Parathyroid adenoma (tissue), 2 donors: ENCODE data around the gene STX3.
A peak's percentile ranks its signal among the peaks of the same experiment; 100 is the strongest.

Experiments used
- H2AFZ ChIP-seq: fragments of 300-600 bp; sonication (generic); one replicate; pipeline ENCODE4 v1.7.0; 2017; ENCODE audit warnings: antibody characterized with exemption, mild to moderate bottlenecking
- H3K27ac ChIP-seq: fragments of 300-600 bp; sonication (generic); one replicate; pipeline ENCODE4 v1.7.0; 2017
- H3K27me3 ChIP-seq: fragments of 300-600 bp; sonication (generic); one replicate; pipeline ENCODE4 v1.7.0; 2017; ENCODE audit warnings: low read length; ENCODE audit not compliant: control insufficient read depth, insufficient read depth
- H3K36me3 ChIP-seq: fragments of 300-600 bp; sonication (generic); one replicate; pipeline ENCODE4 v1.7.0; 2017; ENCODE audit warnings: low read length; ENCODE audit not compliant: control insufficient read depth, insufficient read depth
- H3K4me1 ChIP-seq: fragments of 300-600 bp; sonication (generic); one replicate; pipeline ENCODE4 v1.7.0; 2017; ENCODE audit warnings: control low read depth
- H3K4me2 ChIP-seq: fragments of 300-600 bp; sonication (generic); one replicate; pipeline ENCODE4 v1.7.0; 2017; ENCODE audit warnings: low read length
- H3K4me3 ChIP-seq: fragments of 300-600 bp; sonication (generic); one replicate; pipeline ENCODE4 v1.7.0; 2017; ENCODE audit warnings: low read depth, low read length
- H3K79me2 ChIP-seq: fragments of 300-600 bp; sonication (generic); one replicate; pipeline ENCODE4 v1.7.0; 2017; ENCODE audit warnings: control low read depth
- H3K9ac ChIP-seq: fragments of 300-600 bp; sonication (generic); one replicate; pipeline ENCODE4 v1.7.0; 2017; ENCODE audit warnings: mild to moderate bottlenecking
- H3K9me3 ChIP-seq: fragments of 300-600 bp; sonication (generic); one replicate; pipeline ENCODE4 v1.7.0; 2017; ENCODE audit warnings: low read length; ENCODE audit not compliant: control insufficient read depth
- TF ChIP-seq, protein P1 (sequence below): fragments of 300-600 bp; sonication (generic); IDR thresholded peaks from one replicate; pipeline ENCODE4 v1.7.0; 2017; ENCODE audit warnings: antibody characterized with exemption, mild to moderate bottlenecking
- donor health status: primary hyperparathyroidism.

The STX3 gene

GRCh38 chr11:59773083-59773440, 17.9 kb downstream of the STX3 start:
- TF ChIP-seq, protein P1, sequence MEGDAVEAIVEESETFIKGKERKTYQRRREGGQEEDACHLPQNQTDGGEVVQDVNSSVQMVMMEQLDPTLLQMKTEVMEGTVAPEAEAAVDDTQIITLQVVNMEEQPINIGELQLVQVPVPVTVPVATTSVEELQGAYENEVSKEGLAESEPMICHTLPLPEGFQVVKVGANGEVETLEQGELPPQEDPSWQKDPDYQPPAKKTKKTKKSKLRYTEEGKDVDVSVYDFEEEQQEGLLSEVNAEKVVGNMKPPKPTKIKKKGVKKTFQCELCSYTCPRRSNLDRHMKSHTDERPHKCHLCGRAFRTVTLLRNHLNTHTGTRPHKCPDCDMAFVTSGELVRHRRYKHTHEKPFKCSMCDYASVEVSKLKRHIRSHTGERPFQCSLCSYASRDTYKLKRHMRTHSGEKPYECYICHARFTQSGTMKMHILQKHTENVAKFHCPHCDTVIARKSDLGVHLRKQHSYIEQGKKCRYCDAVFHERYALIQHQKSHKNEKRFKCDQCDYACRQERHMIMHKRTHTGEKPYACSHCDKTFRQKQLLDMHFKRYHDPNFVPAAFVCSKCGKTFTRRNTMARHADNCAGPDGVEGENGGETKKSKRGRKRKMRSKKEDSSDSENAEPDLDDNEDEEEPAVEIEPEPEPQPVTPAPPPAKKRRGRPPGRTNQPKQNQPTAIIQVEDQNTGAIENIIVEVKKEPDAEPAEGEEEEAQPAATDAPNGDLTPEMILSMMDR, result no peak

DNA sequence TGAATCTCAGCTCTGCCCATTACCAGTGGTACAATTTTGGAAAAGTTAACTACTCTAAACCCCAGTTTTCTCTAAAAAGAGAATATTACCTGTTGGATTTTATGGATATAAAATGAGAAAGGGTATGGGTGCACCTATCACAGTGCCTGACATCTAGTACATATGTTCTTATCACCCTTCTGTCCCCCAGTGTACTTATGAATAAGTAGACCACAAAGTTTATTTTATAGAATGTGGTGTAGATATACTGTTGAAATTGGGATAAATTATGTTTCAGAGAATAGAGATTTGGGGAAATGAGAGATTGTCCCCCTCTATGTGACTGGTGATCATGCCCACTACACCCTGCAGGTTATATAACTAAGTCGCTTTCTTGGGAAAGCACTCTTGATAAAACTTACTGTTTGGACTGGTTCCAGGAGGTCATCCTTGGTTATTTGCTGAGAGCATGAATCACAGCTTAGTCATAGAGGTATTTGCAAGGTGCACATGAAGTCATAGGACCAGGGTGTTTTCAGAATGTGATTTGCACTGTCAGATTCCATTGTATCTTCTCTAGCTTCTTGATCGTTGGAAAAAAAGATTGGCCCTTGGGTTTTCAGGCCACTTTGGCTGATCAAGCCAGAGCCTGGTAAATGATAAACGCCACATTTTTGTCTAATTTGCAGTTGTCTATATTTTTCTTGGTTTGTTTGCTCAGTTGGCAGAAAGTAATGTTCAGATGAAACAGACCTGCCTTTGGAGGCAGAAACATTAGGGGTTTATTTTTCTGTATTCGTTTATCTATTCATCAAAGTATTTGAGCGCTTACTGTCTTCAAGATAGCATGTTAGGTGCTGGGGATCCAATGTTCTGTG, 21.3 kb downstream of the STX3 start:
- H3K9me3 ChIP-seq, result no peaks in the 10 kb centered on the region
- H3K9ac ChIP-seq, result no peak overlapping the region
- no peak overlapping the region for H3K4me2 ChIP-seq
- no peak overlapping the region for H3K4me3 ChIP-seq
- H3K27me3 ChIP-seq, result no peaks in the 10 kb centered on the region
- H3K4me1 ChIP-seq, result peaks cover 9% of the 10 kb centered on the region
- H3K36me3 ChIP-seq, result no peaks in the 10 kb centered on the region
- H3K27ac ChIP-seq, result peak overlapping the region; percentile 9
- TF ChIP-seq, protein P1, result no peak
- H2AFZ ChIP-seq, result no peak overlapping the region
- H3K79me2 ChIP-seq, result no peaks in the 10 kb centered on the region

More at GRCh38 chr11:59773083-59773440, 17.9 kb downstream of the STX3 start:
- Histone ChIP-seq H3K4me1 (peaks cover 9% of the 10 kb centered on the region), H3K9me3 (no peaks in the 10 kb centered on the region), H3K9ac (no peak overlapping the region), H3K27me3 (no peaks in the 10 kb centered on the region), H3K79me2 (peaks cover 9% of the 10 kb centered on the region), H3K4me3 (peak overlapping the region; percentile 27), H3K4me2 (peak overlapping the region; percentile 12), H2AFZ (no peak overlapping the region), H3K27ac (peak overlapping the region; percentile 51), H3K36me3 (no peaks in the 10 kb centered on the region)

DNA sequence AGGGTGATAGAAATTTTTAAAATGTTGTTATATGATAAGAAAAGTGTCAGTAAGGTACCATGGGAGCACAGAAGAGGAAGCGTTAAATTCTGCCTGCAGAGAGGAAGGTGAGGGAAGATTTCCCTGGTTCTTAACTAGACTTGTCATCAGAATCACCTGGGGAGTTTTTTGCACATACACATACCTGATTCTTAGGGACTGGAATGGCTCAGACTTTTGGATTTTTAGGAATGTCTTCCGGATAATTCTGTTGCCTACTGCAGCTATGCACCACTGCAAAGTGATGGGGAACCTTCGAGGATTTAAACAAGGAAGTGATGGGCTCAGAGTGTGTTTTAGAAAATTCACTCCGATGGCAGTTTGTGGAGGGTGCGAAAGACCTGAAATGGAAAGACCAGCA, 21.9 kb downstream of the STX3 start:
- H3K27me3 ChIP-seq, result no peaks in the 10 kb centered on the region
- no peak overlapping the region for H3K9ac ChIP-seq
- TF ChIP-seq, protein P1, result no peak
- H3K4me3 ChIP-seq, result no peak overlapping the region
- no peak overlapping the region for H3K4me2 ChIP-seq
- H2AFZ ChIP-seq, result no peak overlapping the region
- peaks cover 7% of the 10 kb centered on the region for H3K4me1 ChIP-seq
- no peaks in the 10 kb centered on the region for H3K36me3 ChIP-seq
- no peaks in the 10 kb centered on the region for H3K79me2 ChIP-seq
- H3K27ac ChIP-seq, result no peak overlapping the region
- H3K9me3 ChIP-seq, result no peaks in the 10 kb centered on the region

- H3K27me3 ChIP-seq, result no peaks in the 10 kb centered on the region
- no peak overlapping the region for H3K9ac ChIP-seq
These were observed 22.9 kb downstream of the STX3 start for GRCh38 chr11:59778122-59778521.

More at GRCh38 chr11:59778122-59778521, 22.9 kb downstream of the STX3 start:
- Histone ChIP-seq H2AFZ (no peak overlapping the region), H3K79me2 (no peaks in the 10 kb centered on the region), H3K4me2 (no peak overlapping the region), H3K27ac (no peak overlapping the region), H3K4me1 (peaks cover 4% of the 10 kb centered on the region), H3K36me3 (no peaks in the 10 kb centered on the region), H3K4me3 (no peak overlapping the region), H3K9me3 (no peaks in the 10 kb centered on the region)
- TF ChIP-seq, protein P1, result no peak
